GM23248 (cell line): ENCODE measurements around the gene NRP1.

Source experiments
- EZH2 ChIP-seq: fragments of 200-600 bp; sonication (generic); IDR thresholded peaks from 2 replicates; pipeline ENCODE4 v1.6.1; 2018; ENCODE audit warnings: antibody characterized with exemption, mild to moderate bottlenecking; ENCODE audit not compliant: insufficient read depth, poor library complexity, severe bottlenecking
- EZH2phosphoT487 ChIP-seq: fragments of 200-600 bp; sonication (generic); IDR thresholded peaks from 2 replicates; pipeline ENCODE4 v1.6.1; 2018; ENCODE audit warnings: antibody characterized with exemption, moderate library complexity, mild to moderate bottlenecking, low read depth; ENCODE audit not compliant: insufficient read depth

DNA sequence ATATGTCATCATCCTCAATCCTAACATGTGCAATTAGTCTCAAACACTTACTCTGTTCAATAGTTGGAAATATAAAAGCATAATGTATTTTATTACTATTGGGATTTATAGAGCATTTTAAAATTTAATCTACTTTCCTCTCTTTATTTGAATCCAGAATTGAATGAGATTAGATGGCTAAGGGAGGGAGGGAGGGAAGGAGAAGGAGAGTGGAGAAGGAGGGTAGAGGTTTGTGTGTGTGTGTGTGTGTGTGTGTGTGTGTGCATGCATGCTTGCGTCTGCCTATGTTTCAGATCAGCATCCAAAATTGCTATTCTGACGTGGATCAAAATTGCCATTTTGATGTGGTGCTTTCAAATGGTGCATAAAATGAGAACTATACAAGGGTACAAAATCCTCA, 90.8 kb downstream of the NRP1 start:
- TF ChIP-seq EZH2 (no peak), EZH2phosphoT487 (no peak)
